HCT116 (cell line): ENCODE measurements around the gene RBM28. TPM values are rescaled to one million over a fixed set of nuclear protein-coding genes. Genes with fewer than 3 reads are reported as not detected.

Experiments
- ATAC-seq: fragments of 200-7000 bp; cut with Tn5 transposase; 2 replicates; pipeline ENCODE4 v1.9.1; 2020; ENCODE audit warnings: mild to moderate bottlenecking, moderate library complexity
- BruUV-seq: library from RNA; stranded (reverse); fragments of 400-500 nt; replicated peaks from 2 replicates; lab custom pipeline; 2021; lab: Mats Ljungman, UMichigan
- CTCF ChIA-PET: fragments of 300-600 bp; sonication (Branson Sonifier 250); formaldehyde crosslinking; loops from one replicate; lab custom pipeline; 2021; ENCODE audit warnings: antibody characterized with exemption; lab: Charles Lee
- POLR2A ChIA-PET: fragments of 300-600, 350-600 bp; sonication (Branson Sonifier 250); formaldehyde crosslinking; loops from one replicate; lab custom pipeline; 2021; ENCODE audit warnings: antibody characterized with exemption; lab: Charles Lee
- RAD21 ChIA-PET, 2 experiments: fragments of 300-600 bp; sonication (Branson Sonifier 250); formaldehyde crosslinking; loops; one replicate each; lab custom pipeline; 2023; ENCODE audit warnings: low total read pairs in 2 of 2; ENCODE audit not compliant: uncharacterized antibody in 2 of 2, unreplicated experiment in 2 of 2, low non-redundant PET in 1 of 2; lab: Charles Lee
- DNase-seq: peaks from one replicate; pipeline ENCODE4 v3.0.0-alpha.2; 2010; ENCODE audit warnings: low read depth, low spot score
- H2AFZ ChIP-seq: fragments of 200-600 bp; shearing (Covaris generic), sonication (generic); 2 replicates; pipeline ENCODE4 v1.6.1; 2017; ENCODE audit warnings: low read depth, mixed run types, mixed read lengths, antibody characterized with exemption, low read length; ENCODE audit not compliant: poor library complexity, severe bottlenecking
- H3K27ac ChIP-seq: 2 replicates; pipeline ENCODE4 v1.5.1; 2012; ENCODE audit warnings: low read depth, low read length
- H3K27me3 ChIP-seq: fragments of 200-600 bp; sonication (generic); 2 replicates; pipeline ENCODE4 v1.6.1; 2016; ENCODE audit warnings: mixed run types, low read length, mixed read lengths; ENCODE audit not compliant: insufficient read depth
- H3K36me3 ChIP-seq, 2 experiments: fragments of 200-500 bp in 1 of 2; fragments of 200-600 bp in 1 of 2; sonication (Bioruptor generic) in 1 of 2; sonication (generic) in 1 of 2; 2 replicates each; pipeline versions ENCODE4 v1.5.1 to v1.6.1; 2014 to 2016; ENCODE audit warnings: low read length in 2 of 2, inconsistent platforms in 1 of 2, mixed read lengths in 1 of 2, mixed run types in 1 of 2; ENCODE audit not compliant: insufficient read depth in 2 of 2, control insufficient read depth in 1 of 2
- H3K4me1 ChIP-seq, 2 experiments: fragments of 200-600 bp in 1 of 2; sonication (generic) in 1 of 2; 2 replicates each; pipeline versions ENCODE4 v1.5.1 to v1.6.1; 2012 to 2017; ENCODE audit warnings: low read length in 2 of 2, inconsistent platforms in 1 of 2, mild to moderate bottlenecking in 1 of 2, mixed read lengths in 1 of 2, mixed run types in 1 of 2, moderate library complexity in 1 of 2; ENCODE audit not compliant: insufficient read depth in 2 of 2, control insufficient read depth in 1 of 2
- H3K4me2 ChIP-seq: fragments of 200-600 bp; sonication (generic); 2 replicates; pipeline ENCODE4 v1.6.1; 2017; ENCODE audit warnings: mixed run types, low read length, mixed read lengths
- H3K4me3 ChIP-seq, 2 experiments: fragments of 200-600 bp in 1 of 2; sonication (generic) in 1 of 2; replicated peaks in 1 of 2; 2 replicates each; pipeline ENCODE4 v1.5.1; 2011 to 2016; ENCODE audit warnings: low read length in 2 of 2, control low read depth in 1 of 2, low read depth in 1 of 2, mild to moderate bottlenecking in 1 of 2, mixed read lengths in 1 of 2, mixed run types in 1 of 2
- H3K79me2 ChIP-seq: fragments of 200-600 bp; sonication (generic); 2 replicates; pipeline ENCODE4 v1.6.1; 2017; ENCODE audit warnings: mild to moderate bottlenecking, mixed run types, low read length, moderate library complexity, mixed read lengths; ENCODE audit not compliant: insufficient read depth
- H3K9ac ChIP-seq: fragments of 200-600 bp; sonication (generic); 2 replicates; pipeline ENCODE4 v1.6.1; 2016; ENCODE audit warnings: low read length, mixed read lengths
- H3K9me2 ChIP-seq: fragments of 200-600 bp; sonication (generic), shearing (Covaris generic); 2 replicates; pipeline ENCODE4 v1.6.1; 2017; ENCODE audit warnings: mixed run types, mild to moderate bottlenecking, moderate library complexity; ENCODE audit not compliant: insufficient read depth
- H3K9me3 ChIP-seq, 2 experiments: fragments of 200-500 bp in 1 of 2; fragments of 200-600 bp in 1 of 2; sonication (Bioruptor generic) in 1 of 2; sonication (generic) in 1 of 2; 2 replicates each; pipeline ENCODE4 v1.6.1; 2014 to 2017; ENCODE audit warnings: low read length in 2 of 2, mixed read lengths in 2 of 2, inconsistent platforms in 1 of 2, low read depth in 1 of 2, mild to moderate bottlenecking in 1 of 2, mixed run types in 1 of 2, moderate library complexity in 1 of 2; ENCODE audit not compliant: control insufficient read depth in 1 of 2, insufficient read depth in 1 of 2
- H4K20me1 ChIP-seq: fragments of 200-600 bp; sonication (generic), shearing (Covaris generic); 2 replicates; pipeline ENCODE4 v1.6.1; 2017; ENCODE audit warnings: mixed run types, mild to moderate bottlenecking, moderate library complexity; ENCODE audit not compliant: insufficient read depth
- EZH2 ChIP-seq: fragments of 200-600 bp; sonication (generic); IDR thresholded peaks from 2 replicates; pipeline ENCODE4 v1.6.1; 2017; ENCODE audit warnings: antibody characterized with exemption, mixed run types
- JUND ChIP-seq: IDR thresholded peaks from 2 replicates; pipeline ENCODE4 v1.6.1; 2012
- ZNF274 ChIP-seq: fragments of 200-500 bp; sonication (Bioruptor generic); IDR thresholded peaks from 2 replicates; pipeline ENCODE4 v1.6.1; 2014; ENCODE audit warnings: mild to moderate bottlenecking, low read depth, low read length, inconsistent platforms
- intact Hi-C: fragments of 100-400 bp; cut with micrococcal nuclease; formaldehyde crosslinking; loops from 2 replicates; pipeline ENCODE4 v1.10.0; 2022
- total RNA-seq: library from RNA; stranded (reverse); gene quantifications from one replicate; pipeline ENCODE4 v1.2.1, GENCODE V29; 2021; ENCODE audit not compliant: unreplicated experiment
- TF ChIP-seq, protein P1 (sequence below), 3 experiments: fragments of 200-600 bp in 1 of 3; sonication (generic) in 1 of 3; IDR thresholded peaks in 2 of 3; conservative IDR thresholded peaks in 1 of 3; 2 replicates each; pipeline ENCODE4 v1.5.1; 2012 to 2017; ENCODE audit warnings: low read depth in 2 of 3, low read length in 2 of 3, antibody characterized with exemption in 1 of 3, borderline replicate concordance in 1 of 3, control low read depth in 1 of 3, mild to moderate bottlenecking in 1 of 3, mixed read lengths in 1 of 3, mixed run types in 1 of 3, moderate library complexity in 1 of 3; ENCODE audit not compliant: insufficient read depth in 1 of 3

RBM28 gene
- total RNA-seq, 1 experiment from 2014 or later: 66.3 TPM

DNA sequence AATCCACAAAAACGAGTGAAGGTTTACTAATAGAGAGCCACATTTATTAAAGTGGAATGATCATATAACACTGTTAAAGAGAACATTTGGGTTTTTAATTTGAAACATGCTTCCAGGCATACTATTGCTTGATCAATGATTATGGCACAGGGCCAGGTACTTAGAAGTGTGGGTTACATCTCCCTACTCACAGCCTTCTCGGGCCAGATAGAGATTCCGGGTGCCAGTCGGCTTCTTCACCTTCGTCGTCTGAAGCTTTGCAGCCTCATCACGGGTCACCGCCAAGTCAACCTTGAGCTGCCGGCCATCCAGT, 19.4 kb downstream of the RBM28 start (continued):
- TF ChIP-seq, protein P1, sequence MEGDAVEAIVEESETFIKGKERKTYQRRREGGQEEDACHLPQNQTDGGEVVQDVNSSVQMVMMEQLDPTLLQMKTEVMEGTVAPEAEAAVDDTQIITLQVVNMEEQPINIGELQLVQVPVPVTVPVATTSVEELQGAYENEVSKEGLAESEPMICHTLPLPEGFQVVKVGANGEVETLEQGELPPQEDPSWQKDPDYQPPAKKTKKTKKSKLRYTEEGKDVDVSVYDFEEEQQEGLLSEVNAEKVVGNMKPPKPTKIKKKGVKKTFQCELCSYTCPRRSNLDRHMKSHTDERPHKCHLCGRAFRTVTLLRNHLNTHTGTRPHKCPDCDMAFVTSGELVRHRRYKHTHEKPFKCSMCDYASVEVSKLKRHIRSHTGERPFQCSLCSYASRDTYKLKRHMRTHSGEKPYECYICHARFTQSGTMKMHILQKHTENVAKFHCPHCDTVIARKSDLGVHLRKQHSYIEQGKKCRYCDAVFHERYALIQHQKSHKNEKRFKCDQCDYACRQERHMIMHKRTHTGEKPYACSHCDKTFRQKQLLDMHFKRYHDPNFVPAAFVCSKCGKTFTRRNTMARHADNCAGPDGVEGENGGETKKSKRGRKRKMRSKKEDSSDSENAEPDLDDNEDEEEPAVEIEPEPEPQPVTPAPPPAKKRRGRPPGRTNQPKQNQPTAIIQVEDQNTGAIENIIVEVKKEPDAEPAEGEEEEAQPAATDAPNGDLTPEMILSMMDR (IDR thresholded peaks at IDR 0.05 in 2 of 3, conservative IDR thresholded peaks at IDR 0.05 in 1 of 3; ENCODE audit: borderline replicate concordance in 1 of 3, insufficient read depth in 1 of 3, low read depth in 2 of 3, low read length in 2 of 3): no peak
- TF ChIP-seq, all 23 proteins: peak for 0

DNA sequence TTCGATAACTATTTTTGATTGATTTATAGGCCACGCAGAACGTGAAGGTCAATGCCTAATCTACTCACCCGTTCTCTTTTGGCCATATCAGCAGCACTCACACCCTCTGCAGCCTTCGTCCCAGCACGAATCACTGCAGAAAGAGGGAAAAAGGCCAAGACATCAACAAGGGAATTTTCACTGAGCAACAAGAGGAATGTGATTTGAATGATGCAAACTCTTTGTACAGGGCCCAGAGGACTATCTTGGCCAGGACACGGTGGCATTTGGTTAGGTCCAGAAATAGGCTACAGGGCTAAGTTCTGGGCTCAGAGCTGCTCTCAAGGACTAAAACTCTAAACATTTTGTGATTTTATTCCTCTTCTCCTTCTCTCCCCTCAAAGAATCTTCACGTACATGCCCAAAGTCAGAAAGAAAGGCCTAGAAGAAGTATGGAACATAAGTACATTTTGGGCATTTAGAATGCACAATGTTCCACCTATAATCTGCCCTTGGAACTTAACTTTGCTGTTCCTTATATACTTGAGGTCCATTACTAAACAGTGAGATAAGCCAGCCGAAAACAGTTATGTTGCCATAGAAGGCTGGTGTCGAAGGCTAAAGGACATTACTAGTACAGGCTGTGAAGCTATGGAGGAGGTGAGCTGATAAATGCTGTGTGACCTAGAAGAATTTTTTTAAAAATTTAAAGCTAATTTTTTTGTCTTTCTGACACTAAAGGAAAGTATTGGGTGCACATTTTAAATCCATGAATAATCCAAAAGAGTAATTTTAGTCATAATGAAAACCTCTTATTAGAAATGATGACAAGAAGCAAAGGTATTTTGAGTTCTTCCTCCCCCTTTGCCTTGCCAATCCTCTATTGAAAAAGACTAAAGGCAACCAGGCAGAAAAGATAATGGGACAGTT, 20.0 kb downstream of the RBM28 start:
- no TSS peak for BruUV-seq
- ChIA-PET CTCF (no interaction called here), RAD21 (no interaction called here), POLR2A (no interaction called here)
- Histone ChIP-seq H3K27ac (no peak overlapping the region), H3K4me3 (no peak overlapping the region), H3K4me2 (no peak overlapping the region), H2AFZ (no peak overlapping the region), H3K27me3 (no peaks in the 10 kb centered on the region), H3K9ac (no peak overlapping the region), H3K9me2 (no peaks in the 10 kb centered on the region), H4K20me1 (no peaks in the 10 kb centered on the region), H3K4me1 (no peaks in the 10 kb centered on the region), H3K79me2 (no peaks in the 10 kb centered on the region; the same call in 1 of the 2 replicates), H3K36me3 (peaks cover 23 to 47% of the 10 kb centered on the region in 2 experiments; a peak in 3 of 4 replicates), H3K9me3 (no peaks in the 10 kb centered on the region)
- ATAC-seq (no peak), DNase-seq (no peak)
- intact Hi-C loops: loop anchor here (5.0 kb wide), 1 partner anchor 186 kb away; no protein-coding TSS in a partner anchor
- TF ChIP-seq EZH2 (no peak), JUND (no peak), ZNF274 (no peak)
